K562 (cell line): ENCODE measurements around the gene RSPH9. TPM values are rescaled to one million over a fixed set of nuclear protein-coding genes. Genes with fewer than 3 reads are reported as not detected.

Source experiments
- CTCFL ChIP-seq: IDR thresholded peaks from 2 replicates; pipeline ENCODE4 v1.6.1; 2011; ENCODE audit warnings: borderline replicate concordance, low read depth, mild to moderate bottlenecking, moderate library complexity, low read length; ENCODE audit not compliant: insufficient read depth, poor library complexity, severe bottlenecking
- HDAC3 ChIP-seq: fragments of 450-650 bp; IDR thresholded peaks from 2 replicates; pipeline ENCODE4 v1.6.1; 2018; ENCODE audit warnings: borderline replicate concordance, mild to moderate bottlenecking, moderate library complexity; ENCODE audit not compliant: partially characterized antibody
- MBD1 ChIP-seq: fragments of 250-450 bp; sonication (Bioruptor Pico); IDR thresholded peaks from 2 replicates; pipeline ENCODE4 v1.8.0; 2022; ENCODE audit warnings: inconsistent platforms
- MCM3 ChIP-seq: fragments of 450-650 bp; IDR thresholded peaks from 2 replicates; pipeline ENCODE4 v1.6.1; 2016
- NFE2 ChIP-seq: IDR thresholded peaks from 2 replicates; pipeline ENCODE4 v1.6.1; 2014; ENCODE audit warnings: antibody characterized with exemption, low read depth
- RAD21 ChIP-seq, 2 experiments: fragments of 250-450 bp in 1 of 2; fragments of 450-650 bp in 1 of 2; sonication (Bioruptor Pico) in 1 of 2; formaldehyde crosslinking in 1 of 2; IDR thresholded peaks in 1 of 2; conservative IDR thresholded peaks in 1 of 2; 2 replicates each; pipeline versions ENCODE4 v1.4.0 to v1.8.0; 2020 to 2022; ENCODE audit warnings: mild to moderate bottlenecking in 2 of 2, moderate library complexity in 1 of 2
- RCOR1 ChIP-seq, 2 experiments: IDR thresholded peaks; 2 replicates each; pipeline ENCODE4 v1.6.1; 2012; ENCODE audit warnings: low read depth in 2 of 2, low read length in 2 of 2, borderline replicate concordance in 1 of 2, improper control_type of control experiment in 1 of 2
- SMARCA4 ChIP-seq: fragments of 450-650 bp; IDR thresholded peaks from 2 replicates; pipeline ENCODE4 v1.6.1; 2016
- SRSF3 ChIP-seq: fragments of 200-400 bp; formaldehyde crosslinking; IDR thresholded peaks from 2 replicates; pipeline ENCODE4 v1.6.1; 2016; ENCODE audit warnings: mild to moderate bottlenecking, low read length, moderate library complexity; ENCODE audit not compliant: insufficient read depth
- ZBTB1 ChIP-seq: sonication (generic); formaldehyde crosslinking; IDR thresholded peaks from 2 replicates; pipeline ENCODE4 v1.8.1; 2023; ENCODE audit warnings: missing genetic modification reagents, low read depth, mild to moderate bottlenecking, borderline replicate concordance
- ZNF253 ChIP-seq: fragments of 250-450 bp; sonication (Bioruptor Pico); conservative IDR thresholded peaks from 2 replicates; pipeline ENCODE4 v1.6.1; 2021; ENCODE audit warnings: mild to moderate bottlenecking
- ZNF561 ChIP-seq: fragments of 450-650 bp; formaldehyde crosslinking; conservative IDR thresholded peaks from 2 replicates; pipeline ENCODE4 v1.4.0; 2020; ENCODE audit warnings: mild to moderate bottlenecking, moderate library complexity
- ZNF644 ChIP-seq: fragments of 200-800 bp; sonication (Bioruptor generic); IDR thresholded peaks from 2 replicates; pipeline ENCODE4 v1.6.1; 2016; ENCODE audit warnings: low read depth, missing genetic modification characterization, missing compliant biosample characterization
- ZNF696 ChIP-seq: fragments of 250-450 bp; sonication (Bioruptor Pico); conservative IDR thresholded peaks from 2 replicates; pipeline ENCODE4 v1.4.0; 2020; ENCODE audit warnings: mild to moderate bottlenecking, moderate library complexity
- ZNF699 ChIP-seq: fragments of 250-450 bp; sonication (Bioruptor Pico); IDR thresholded peaks from 2 replicates; pipeline ENCODE4 v1.8.0; 2021; ENCODE audit warnings: mild to moderate bottlenecking, moderate library complexity; ENCODE audit not compliant: insufficient replicate concordance
- polyA plus RNA-seq, 8 experiments: library from polyadenylated mRNA; depleted of rRNA in 4 of 8; stranded (reverse) in 5 of 8; unstranded in 3 of 8; fragments of >200 nt; fragmentation: Nextera tagmentation in 2 of 8; fragmentation: Illumina TruSeq in 1 of 8; extraction: Ambion mirVana in 2 of 8; extraction: Trizol in 1 of 8; gene quantifications; 2 replicates each; pipeline versions ENCODE4 v1.2.1 to v1.2.3, GENCODE V29; 2011 to 2014; ENCODE audit warnings: inconsistent platforms in 1 of 8, missing spikeins in 1 of 8
- total RNA-seq, 7 experiments: library from RNA; depleted of rRNA in 6 of 7; stranded (reverse); fragments of >200 nt in 6 of 7; fragmentation: Illumina TruSeq in 2 of 7; extraction: Trizol in 2 of 7; gene quantifications; 2 replicates each; pipeline versions ENCODE4 v1.2.1 to v1.2.3, GENCODE V29; 2011 to 2021; ENCODE audit warnings: low replicate concordance in 1 of 7
- TF ChIP-seq, protein P1 (sequence below): IDR thresholded peaks from 3 replicates; pipeline ENCODE4 v1.6.1; 2011; ENCODE audit warnings: borderline replicate concordance, mild to moderate bottlenecking, moderate library complexity; ENCODE audit not compliant: insufficient read length; ENCODE audit errors: extremely low read depth
- TF ChIP-seq, protein P2 (sequence below): fragments of 450-650 bp; formaldehyde crosslinking; IDR thresholded peaks from 2 replicates; pipeline ENCODE4 v1.4.0; 2020; ENCODE audit warnings: mild to moderate bottlenecking, moderate library complexity

The RSPH9 gene
- total and polyA plus RNA-seq, 9 of the 15 experiments (the other 6 are each of a cell fraction or from before 2014, with no cell fraction given): 0.05 to 0.60 (median 0.39) TPM; not detected in 6

- TF ChIP-seq CTCFL (no peak), ZNF699 (no peak), MCM3 (no peak), ZNF561 (CRISPR knock-in tag) (no peak), ZNF253 (CRISPR knock-in tag) (no peak), ZNF644 (tag) (peak; percentile 87), ZNF696 (0 out of 2 replicates have a peak, but pooled peaks have one; percentile 38), MBD1 (CRISPR knock-in tag) (no peak), NFE2 (peak; percentile 27), RCOR1 (IDR thresholded peaks at IDR 0.05; ENCODE audit: borderline replicate concordance in 1 of 2, low read depth in 2 of 2, low read length in 2 of 2) (peak; percentile 90 to 98), RAD21 (CRISPR knock-in tag; conservative IDR thresholded peaks at IDR 0.05 in 1 of 2, IDR thresholded peaks at IDR 0.05 in 1 of 2) (peak; percentile 9 to 24; a peak in 1 of 4 replicates), HDAC3 (no peak), SRSF3 (no peak), SMARCA4 (peak; percentile 72; the same call in 1 of the 2 replicates), ZBTB1 (CRISPR knock-in tag) (no peak)
- TF ChIP-seq, protein P1, sequence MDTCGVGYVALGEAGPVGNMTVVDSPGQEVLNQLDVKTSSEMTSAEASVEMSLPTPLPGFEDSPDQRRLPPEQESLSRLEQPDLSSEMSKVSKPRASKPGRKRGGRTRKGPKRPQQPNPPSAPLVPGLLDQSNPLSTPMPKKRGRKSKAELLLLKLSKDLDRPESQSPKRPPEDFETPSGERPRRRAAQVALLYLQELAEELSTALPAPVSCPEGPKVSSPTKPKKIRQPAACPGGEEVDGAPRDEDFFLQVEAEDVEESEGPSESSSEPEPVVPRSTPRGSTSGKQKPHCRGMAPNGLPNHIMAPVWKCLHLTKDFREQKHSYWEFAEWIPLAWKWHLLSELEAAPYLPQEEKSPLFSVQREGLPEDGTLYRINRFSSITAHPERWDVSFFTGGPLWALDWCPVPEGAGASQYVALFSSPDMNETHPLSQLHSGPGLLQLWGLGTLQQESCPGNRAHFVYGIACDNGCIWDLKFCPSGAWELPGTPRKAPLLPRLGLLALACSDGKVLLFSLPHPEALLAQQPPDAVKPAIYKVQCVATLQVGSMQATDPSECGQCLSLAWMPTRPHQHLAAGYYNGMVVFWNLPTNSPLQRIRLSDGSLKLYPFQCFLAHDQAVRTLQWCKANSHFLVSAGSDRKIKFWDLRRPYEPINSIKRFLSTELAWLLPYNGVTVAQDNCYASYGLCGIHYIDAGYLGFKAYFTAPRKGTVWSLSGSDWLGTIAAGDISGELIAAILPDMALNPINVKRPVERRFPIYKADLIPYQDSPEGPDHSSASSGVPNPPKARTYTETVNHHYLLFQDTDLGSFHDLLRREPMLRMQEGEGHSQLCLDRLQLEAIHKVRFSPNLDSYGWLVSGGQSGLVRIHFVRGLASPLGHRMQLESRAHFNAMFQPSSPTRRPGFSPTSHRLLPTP: no peak
- TF ChIP-seq, protein P2, sequence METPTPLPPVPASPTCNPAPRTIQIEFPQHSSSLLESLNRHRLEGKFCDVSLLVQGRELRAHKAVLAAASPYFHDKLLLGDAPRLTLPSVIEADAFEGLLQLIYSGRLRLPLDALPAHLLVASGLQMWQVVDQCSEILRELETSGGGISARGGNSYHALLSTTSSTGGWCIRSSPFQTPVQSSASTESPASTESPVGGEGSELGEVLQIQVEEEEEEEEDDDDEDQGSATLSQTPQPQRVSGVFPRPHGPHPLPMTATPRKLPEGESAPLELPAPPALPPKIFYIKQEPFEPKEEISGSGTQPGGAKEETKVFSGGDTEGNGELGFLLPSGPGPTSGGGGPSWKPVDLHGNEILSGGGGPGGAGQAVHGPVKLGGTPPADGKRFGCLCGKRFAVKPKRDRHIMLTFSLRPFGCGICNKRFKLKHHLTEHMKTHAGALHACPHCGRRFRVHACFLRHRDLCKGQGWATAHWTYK: peak; percentile 84
Measured at GRCh38 chr6:43635387-43636307, 9.2 kb upstream of the RSPH9 start, which contains the start of gene MAD2L1BP (continued).
